Stimulated activated CD8-positive, alpha-beta memory T cell treated with anti-CD3 and anti-CD28 coated beads, Interleukin-15, amount 100 ng/mL, for 1 hour (primary cell): ENCODE data around the gene CKMT2.

ENCODE experiments used
- DNase-seq: peaks from one replicate; pipeline ENCODE4 v3.0.0-alpha.2; 2020; ENCODE audit warnings: low read depth

CKMT2 gene

DNA sequence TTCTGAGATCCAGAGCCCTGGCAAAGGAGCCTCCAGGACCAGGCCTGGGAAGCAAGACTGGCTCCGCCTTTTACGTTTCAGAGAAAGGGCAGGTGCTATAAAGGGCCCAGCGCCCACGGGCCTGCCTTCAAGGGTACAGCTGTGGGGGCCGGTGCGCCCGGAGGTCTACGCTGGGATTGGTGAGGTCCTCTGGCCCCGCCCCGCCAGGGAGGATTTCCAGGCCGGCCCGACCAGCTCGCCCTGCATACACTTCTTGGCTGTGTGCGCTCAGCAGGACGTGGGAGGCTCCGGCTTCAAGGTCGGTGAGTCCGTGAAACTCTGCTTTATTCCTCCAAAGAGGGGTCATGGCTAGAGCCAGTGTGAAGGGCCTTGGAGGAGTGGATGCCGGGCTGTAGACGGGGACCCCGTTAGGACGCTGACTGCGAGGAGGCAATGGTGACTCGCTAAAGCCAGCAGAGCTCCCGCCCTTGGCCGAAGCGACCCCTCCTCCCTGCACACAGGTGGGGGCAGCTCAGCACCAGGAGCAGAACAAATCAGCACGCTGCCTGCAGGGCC is at the start of gene CKMT2:
CKMT2 (plus strand) TSS at position 243 of the 555 bp plus-strand sequence. CDS start 17,811 bp downstream, outside the sequence.
- no peak for DNase-seq

DNA sequence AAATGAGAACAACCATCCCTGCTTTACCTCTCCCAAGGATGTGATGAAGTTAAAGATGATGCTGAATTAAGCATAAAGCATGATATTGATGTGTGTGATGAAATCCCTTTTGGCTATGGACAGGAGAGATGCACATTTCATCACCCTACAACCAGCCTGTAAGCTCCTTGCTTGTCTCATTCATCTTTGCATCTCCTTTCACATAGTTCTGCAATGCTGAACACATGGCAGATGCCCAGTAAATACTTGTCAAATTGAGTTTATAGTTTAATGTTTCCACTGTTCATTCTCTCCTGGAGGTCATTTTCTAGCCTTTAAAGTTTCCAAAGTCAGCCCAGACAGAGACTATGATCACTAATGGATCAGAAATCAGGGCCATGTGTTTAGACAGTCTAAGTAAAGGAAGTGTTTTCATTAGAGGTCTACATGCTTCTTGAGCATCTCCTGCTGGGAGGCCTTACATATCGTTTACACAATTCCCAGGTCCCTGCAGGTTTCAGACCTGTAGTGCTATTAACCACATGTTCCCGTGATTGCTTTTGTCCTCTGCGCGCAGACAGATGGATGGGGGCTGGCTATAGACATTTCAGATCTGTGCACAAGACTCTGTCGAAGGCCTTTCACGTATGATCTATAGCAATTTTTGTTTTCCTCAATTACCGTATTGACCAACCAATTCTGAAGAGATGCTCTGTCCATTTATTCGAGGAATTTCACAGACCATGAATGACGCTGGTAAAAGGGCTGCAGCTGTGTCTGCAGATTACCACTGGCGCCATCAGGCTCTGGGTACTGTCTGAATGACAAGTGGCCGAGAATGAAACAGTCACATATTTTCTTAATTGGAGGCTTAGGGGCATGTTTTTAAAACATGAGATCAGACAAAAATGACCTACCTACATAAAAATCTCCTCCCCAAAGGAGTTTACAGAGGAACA is 49.0 kb upstream of the CKMT2 start:
- no peak for DNase-seq

DNA sequence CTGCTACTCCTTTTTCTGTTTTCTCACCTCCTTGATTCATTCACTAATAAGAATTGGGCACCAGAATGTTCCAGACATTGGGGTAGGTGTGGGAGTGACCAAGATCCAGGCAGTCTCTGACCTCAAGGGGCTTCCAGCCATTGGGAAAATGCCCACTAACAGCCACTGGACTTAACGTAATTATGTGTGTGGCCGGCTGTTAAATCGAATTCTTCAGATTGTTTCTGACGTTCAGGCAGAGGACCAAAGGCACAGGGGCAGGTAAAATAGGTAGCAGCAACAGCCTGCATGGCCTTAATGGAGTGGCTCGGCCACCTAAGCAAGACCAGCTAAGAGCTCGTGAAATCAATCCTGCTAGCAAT is 48.4 kb upstream of the CKMT2 start:
- no peak for DNase-seq

DNA sequence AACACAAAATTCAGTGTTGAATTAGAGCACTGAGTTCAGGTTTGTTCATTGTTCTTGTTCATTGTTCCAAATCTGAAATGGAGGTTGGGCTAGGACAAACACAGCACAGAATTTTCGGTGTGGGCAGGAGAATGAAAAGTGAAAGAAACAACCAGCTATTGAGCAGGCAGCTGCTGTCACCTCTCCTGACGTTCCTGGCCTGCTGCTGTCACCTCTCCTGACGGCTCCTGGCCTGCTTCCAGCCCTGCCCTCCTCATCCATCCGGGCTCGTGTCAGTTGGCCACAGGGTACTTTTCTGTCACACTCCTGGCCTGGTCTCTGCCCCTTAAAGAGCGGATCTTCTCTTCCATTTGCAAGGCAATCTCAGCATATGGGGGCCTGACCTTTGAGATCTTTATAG is 45.2 kb upstream of the CKMT2 start:
- DNase-seq: no peak

DNA sequence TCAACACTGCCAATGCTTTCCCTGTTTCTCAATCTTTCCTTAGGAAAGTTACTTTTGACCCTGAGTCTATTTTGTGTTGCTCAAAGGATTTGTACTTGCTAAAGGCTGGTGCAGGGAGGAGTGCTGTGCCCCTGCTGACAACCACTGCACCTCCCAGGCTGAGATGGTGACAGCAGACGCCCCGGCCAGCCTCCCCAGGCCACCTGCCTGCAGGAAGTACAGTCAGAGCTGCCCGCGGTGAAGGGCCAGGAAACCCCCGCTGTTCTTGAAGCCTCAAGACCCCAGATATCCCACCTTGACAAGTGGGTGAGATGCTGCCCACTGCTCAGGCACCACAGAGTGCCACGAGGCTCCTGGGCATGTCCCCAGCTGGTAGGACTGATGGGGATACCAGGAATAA is 44.2 kb upstream of the CKMT2 start:
- no peak for DNase-seq

DNA sequence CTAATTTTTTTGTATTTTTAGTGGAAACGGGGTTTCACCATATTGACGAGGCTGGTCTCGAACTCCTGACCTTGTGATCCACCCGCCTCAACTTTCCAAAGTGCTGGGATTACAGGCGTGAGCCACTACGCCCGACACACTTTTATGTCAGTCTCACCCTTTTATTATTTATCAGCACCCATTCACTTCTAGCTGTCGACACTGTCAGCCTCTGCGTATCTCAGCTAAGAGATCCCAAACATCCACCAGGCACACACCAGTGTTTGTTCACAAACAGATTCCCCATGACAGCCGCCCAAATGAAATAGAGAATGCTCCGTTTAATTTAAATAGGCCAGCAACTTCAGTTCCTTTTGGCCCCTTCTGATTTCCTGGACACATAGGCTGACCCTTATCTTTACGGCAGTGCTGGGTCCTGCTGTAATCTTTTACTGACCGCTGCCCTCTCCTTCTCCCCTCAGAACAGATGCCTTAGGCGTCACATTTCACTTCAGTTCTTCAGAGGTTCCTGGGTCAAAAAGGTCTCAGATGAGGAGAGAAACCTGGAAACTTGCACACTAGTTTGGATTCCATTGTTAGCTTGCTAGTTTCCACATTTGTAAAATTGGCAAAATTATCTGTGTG is 43.1 kb upstream of the CKMT2 start:
- no peak for DNase-seq

DNA sequence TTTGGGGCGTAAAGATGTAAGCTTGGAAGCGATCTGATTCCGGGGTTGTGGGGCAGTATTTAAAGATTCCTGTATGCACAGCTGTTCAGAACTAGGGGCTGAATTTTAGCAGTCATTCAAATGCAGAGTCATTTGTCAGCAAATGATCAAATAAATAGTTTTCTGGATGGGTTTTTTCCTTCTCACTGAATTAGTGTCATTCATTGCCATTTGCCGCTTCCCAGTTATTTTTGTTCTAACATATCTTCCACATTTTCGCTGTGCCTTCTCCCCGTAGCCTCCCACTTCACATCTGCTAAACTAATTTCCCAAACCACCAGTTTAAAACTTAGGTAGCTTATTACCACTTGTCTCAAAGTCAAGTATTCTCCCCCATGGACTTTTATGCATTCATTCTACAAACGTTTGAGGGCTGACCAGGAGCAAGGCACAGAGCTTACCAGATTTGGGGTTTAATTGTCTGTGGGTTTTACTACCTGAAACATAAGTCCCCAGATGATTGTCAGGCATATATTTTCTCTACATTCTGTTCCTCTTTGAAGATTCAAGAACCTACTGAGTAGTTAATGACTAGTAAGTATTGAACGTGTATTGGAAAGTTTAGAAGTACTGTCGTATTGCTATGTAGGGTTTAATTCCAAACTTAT is 41.3 kb upstream of the CKMT2 start:
- no peak for DNase-seq

DNA sequence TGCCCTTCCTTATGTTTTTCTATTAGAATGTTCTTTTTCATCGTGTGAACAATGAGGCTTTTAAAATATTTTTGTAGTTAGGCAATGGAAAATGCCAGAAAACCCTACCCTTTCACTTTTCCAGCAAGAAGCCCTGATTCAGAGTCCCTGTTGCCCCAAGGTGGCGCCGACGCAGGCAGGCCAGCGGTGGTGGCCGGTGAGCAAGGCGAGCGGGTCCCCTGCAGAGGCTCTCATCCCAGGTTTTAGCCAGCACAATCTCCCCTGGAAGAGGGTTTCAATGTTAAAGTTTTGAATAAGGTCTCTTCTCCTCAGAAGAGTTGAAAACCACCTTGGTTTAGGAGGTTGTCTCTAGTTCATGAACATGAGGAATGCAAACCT is 40.8 kb upstream of the CKMT2 start:
- DNase-seq: no peak

DNA sequence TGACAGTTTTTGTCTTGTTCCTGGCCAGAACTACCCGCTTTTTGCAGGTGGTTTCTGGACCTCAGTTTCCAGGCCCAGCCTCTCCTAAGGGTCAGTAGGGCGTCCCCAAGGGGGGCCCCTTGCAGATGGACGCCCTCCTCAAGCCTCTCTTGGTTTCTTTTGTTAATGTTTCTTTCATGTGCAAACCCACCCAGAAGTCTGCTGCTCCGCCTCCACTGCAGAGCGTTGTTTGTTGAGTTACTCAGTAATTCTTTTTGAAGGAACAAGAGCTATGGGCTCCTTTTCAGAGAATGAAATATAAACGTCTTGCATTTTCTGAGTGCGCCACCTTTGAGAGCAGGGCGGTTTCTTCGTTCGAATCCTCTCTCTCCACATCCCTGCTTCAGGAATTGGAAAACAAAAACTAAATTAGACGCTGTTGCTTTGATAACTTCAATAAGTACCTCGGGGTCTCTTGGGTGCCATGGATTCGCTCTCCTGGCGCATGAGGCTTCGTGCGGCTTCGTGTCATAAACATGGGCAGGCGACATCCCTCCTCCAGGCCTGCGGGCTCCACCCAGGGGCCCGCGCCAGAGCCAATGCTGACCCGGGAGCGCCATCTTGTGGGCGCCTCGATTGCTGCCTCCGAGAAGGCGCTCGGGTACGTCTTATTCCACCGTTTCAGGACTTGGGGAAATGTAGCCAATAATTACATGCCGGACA is 38.3 kb upstream of the CKMT2 start:
- peak; percentile 47 for DNase-seq

DNA sequence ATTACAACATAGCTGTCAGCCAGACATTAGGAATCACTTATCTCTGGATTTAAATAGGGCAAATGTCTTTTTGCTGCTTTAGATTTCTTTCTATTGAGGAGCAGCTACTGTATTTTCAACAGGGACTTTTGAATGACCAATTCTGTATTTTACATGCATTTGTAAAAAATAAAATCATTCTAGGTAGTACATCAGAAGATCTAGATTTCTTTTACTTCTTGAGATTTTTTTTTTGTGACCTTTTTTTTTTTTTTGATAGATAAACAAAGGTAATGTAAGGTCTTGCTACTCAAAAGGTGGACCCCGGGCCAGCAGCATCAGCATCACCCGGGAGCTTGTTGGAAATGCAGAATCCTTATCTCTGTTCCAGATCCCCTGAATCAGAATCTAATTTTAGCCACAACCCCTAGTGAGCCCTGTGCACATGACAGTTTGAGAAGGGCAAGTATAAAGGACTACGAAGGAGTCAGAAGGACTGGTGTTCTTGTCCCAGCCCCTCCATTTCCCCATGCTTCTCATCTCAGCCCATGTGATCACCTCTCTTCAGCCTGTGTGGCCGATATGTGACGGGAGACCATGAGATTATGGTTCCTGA is 37.7 kb upstream of the CKMT2 start:
- DNase-seq: no peak

DNA sequence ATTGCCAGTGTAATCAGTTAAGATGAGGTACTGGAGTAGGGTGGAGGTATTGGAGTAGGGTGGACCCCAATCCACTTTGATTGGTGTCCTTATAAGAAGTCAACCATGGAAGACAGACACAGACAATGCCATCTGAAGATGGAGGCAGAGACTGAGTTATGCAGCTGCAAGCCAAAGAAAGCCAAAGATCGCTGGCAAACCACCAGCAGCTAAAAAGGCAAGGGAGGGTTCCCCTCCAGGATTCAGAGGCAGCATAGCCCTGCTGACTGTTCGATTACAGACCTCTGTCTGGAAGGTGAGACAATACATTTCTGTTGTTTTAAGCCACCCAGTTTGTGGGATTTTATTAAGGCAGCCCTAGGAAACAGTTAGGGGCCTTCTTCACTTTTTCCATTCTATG is 30.5 kb upstream of the CKMT2 start:
- DNase-seq: no peak

DNA sequence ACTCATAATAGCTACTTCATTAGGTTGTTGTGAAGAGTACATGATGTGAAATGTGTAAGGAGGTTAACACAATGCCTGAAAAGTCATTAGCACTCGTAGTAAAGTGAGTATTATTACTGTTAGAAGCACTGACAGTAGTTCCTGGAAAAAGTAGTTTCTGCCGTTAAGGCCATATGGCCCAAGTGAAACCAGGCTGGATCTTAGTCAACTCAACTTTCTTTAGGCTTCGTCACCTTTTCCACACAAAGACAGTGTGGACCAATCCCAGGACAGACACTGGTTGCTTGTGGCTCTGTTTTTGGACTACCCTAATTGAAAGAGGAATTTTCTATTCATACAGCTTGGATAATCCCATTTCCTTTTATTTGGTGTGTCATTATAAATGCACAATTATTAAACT is 29.4 kb upstream of the CKMT2 start:
- no peak for DNase-seq

DNA sequence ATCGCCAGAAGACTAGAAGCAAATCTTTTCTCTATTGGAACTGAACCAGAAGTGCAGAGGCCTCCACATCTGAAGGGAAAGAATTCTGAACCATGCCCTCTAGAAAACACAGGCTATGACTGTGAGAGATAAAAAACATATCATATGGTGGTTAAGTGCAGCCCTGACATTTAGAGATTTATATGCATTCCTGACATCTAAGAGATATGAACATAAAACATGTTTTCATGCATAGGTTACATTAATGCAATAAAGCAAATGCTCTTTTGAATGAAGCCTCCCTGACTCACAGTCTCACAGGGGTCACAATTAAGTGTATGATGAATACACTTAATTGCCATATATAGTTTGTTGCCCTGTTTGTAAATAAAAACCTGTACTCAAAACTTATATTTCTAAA is 28.9 kb upstream of the CKMT2 start:
- no peak for DNase-seq

DNA sequence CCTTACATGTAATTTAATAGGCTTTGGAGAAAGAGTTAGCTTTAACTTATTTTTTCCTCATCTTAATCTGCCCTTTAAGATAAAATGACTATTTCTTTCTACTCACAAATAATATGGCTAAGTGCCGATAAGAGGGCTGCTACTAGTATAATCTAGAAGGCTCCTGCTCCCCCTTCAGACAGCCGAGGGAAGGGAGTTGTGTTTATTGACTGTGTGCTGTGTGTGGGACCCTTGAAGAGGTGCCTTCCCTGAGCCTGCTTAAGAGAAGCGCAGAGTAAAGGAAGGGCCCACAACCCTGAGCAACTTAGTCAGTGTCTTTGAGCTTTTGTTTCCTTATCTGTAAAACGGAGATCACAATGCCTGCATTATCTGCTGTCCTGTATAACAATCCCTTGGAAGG is 28.1 kb upstream of the CKMT2 start:
- no peak for DNase-seq

DNA sequence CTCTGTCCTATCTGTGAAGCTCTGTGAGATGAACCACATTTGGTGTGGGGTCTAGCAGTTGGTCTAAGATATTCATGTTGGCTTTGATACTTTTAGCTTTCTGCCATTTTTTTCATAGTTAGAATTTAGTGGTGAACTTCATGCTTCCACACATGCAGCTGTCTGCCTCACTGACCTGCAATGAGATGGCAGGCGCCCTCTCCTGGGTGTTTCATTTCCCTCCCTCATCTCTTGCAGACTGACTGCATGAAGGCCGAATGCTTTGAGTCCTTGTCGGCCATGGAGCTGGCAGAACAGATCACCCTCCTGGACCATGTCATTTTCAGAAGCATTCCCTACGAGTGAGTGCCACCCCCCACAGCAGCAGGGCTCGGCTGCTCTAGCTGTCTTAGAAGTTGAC is 26.1 kb upstream of the CKMT2 start:
- no peak for DNase-seq

DNA sequence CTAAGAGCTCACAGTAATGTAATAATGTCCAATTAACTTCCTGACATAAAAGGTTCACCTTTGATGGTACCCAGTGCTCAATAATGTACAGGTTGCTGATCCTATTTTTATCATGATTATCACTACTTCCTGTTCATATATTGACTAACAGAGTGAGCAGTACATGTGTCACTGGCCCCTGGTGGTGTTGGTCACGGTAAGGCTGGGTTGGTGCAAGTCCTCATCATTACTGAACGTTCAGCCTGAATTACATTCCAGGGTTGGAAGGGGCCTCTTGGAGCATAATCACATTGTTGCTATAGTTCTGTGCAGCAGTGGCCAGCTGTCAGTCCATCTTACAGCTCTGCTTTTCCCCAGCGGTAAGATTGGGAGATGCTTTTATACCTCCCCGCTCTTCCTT is 24.2 kb upstream of the CKMT2 start:
- no peak for DNase-seq

DNA sequence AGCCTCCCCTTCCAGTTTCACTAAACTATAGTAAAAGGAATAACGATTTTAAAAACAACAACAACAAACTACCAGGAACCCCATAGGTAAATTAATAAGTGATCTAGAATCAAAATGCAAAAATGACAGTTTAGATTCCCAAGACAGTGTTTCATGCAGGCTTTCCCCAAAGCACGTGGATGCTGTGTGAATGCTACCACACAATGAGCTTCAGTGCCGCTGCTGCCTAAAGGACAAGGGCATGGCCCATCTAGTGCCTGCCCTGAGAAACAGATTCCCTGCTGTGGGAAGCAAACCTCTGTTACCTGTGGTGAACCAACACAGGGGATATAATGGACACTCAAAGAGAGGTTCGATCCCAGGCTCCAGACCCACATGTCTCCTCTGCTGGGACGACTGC is 23.7 kb upstream of the CKMT2 start:
- DNase-seq: no peak

DNA sequence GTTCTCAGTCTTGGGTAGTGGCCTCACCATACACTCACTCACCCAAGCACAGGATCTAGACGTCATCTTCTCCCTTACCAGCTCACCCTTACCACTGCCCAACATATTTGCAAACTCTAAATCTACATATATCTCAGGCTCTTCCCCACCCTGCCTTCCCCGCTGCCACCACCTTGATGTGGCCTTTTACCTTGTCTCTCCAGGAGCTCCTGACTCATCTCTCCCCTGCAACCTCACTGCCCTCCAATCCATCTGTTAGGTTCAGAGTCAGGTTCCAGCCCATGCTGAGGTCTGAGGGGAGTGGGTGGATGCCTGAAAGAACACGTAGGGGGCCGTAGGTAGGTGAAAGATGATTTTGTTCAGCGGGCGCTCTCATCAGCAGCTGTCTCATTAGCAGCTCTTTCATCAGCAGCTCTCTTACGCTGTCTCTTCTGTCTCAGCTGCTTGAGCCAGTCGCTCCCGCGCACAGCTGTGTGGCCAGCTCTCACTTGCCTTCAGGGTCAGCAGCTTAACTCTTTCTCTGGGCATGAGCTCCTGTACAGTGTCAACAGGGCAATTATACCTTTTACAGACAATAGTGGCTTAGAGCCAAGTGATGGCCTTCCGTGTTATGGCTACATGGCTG is 23.1 kb upstream of the CKMT2 start:
- no peak for DNase-seq

DNA sequence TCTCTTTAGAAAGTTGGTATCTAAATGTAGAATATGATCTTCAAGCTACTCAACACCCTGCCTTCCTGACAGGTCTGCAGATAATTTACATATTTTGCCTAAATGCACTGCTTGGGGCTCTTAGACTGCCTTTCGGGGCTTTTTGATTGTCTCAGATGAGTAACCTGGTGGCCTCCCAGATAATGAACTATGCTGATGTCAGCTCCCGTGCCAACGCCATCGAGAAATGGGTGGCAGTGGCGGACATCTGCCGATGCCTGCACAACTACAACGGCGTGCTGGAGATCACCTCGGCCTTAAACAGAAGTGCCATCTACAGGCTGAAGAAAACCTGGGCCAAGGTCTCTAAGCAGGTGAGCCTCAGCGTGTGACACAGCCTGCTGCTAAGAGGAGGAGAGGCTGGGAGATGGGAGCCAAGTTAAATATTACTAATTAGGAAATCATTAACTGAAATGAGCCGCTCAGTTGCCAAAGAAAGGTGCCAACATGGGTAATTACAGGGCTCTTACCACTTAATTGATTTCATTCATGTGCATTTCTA is 20.8 kb upstream of the CKMT2 start:
- DNase-seq: no peak

DNA sequence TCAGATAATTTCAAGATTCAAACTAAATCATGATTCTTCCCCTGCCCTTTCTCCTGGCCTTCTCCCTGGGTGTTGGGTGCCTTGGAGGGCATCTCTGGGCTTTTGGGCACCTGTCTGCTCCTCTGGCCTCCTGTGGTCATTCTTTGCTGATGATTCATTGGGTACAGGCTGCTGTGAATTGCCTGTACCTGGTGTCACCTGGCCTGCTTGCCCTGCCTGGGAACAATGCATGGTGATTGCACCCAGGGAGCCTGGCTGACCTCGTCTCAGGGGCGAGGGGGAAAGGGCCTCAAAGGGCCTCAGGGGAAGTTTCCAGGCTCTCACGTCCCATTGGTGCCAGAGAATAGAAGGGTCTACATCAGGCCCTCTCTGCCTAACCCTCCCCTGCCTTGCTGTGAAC is 20.1 kb upstream of the CKMT2 start:
- DNase-seq: no peak

DNA sequence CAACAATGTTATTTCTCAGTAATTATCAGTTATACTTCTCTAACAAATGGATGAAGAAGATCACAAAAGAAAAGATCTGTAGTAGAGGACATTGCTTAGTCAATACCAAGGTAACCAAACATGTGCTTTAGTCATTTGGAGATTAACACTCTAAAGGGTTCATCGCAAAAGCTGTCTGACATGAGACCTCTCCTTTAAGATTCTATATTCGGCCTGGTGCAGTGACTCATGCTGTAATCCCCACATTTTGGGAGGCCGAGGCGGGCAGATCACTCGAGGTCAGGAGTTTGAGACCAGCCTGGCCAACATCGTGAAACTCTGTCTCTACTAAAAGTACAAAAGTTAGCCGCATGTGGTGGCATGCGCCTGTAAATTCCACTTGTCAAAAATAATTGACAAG is 18.3 kb upstream of the CKMT2 start:
- no peak for DNase-seq
